ENCODE data around the gene IGFBP5.
A peak's percentile ranks its signal among the peaks of the same experiment; 100 is the strongest.

IGFBP5 gene

GRCh38 chr2:216695401-216695821, at the start of gene IGFBP5:
Gene IGFBP5 (minus strand): TSS chr2:216695549. CDS start chr2:216694775, 774 bp downstream.
- peak; percentile 76 for DNase-seq (ENCODE audit: low read depth)
- peak within 1 kb of the TSS; percentile 61 for H3K4me3 ChIP-seq (ENCODE audit: low read depth, low read length)

GRCh38 chr2:216743781-216744180, 48.4 kb upstream of the IGFBP5 start:
- peak; percentile 25 for DNase-seq (ENCODE audit: low read depth)
- H3K4me3 ChIP-seq (ENCODE audit: low read depth, low read length) = no peak overlapping the region

- no peak overlapping the region for H3K4me3 ChIP-seq (ENCODE audit: low read depth, low read length)
- peak; percentile 35 for DNase-seq (ENCODE audit: low read depth)
Measured at GRCh38 chr2:216742411-216742810, 47.1 kb upstream of the IGFBP5 start.

GRCh38 chr2:216741223-216741593, 45.9 kb upstream of the IGFBP5 start:
- H3K4me3 ChIP-seq (ENCODE audit: low read depth, low read length) = no peak overlapping the region
- no peak for DNase-seq (ENCODE audit: low read depth)

- no peak for DNase-seq (ENCODE audit: low read depth)
- H3K4me3 ChIP-seq (ENCODE audit: low read depth, low read length) = no peak overlapping the region
Measured at GRCh38 chr2:216740557-216741222, 45.3 kb upstream of the IGFBP5 start.

GRCh38 chr2:216739035-216739434, 43.7 kb upstream of the IGFBP5 start:
- H3K4me3 ChIP-seq (ENCODE audit: low read depth, low read length) = no peak overlapping the region
- DNase-seq (ENCODE audit: low read depth) = no peak

- DNase-seq (ENCODE audit: low read depth) = no peak
- no peak overlapping the region for H3K4me3 ChIP-seq (ENCODE audit: low read depth, low read length)
Measured at GRCh38 chr2:216737676-216738075, 42.3 kb upstream of the IGFBP5 start.

- DNase-seq (ENCODE audit: low read depth) = no peak
- H3K4me3 ChIP-seq (ENCODE audit: low read depth, low read length) = no peak overlapping the region
Measured at GRCh38 chr2:216736326-216736725, 41.0 kb upstream of the IGFBP5 start.

- DNase-seq (ENCODE audit: low read depth) = no peak
- no peak overlapping the region for H3K4me3 ChIP-seq (ENCODE audit: low read depth, low read length)
Measured at GRCh38 chr2:216735668-216736067, 40.3 kb upstream of the IGFBP5 start.

GRCh38 chr2:216735086-216735485, 39.7 kb upstream of the IGFBP5 start:
- DNase-seq (ENCODE audit: low read depth) = no peak
- no peak overlapping the region for H3K4me3 ChIP-seq (ENCODE audit: low read depth, low read length)

- no peak for DNase-seq (ENCODE audit: low read depth)
- H3K4me3 ChIP-seq (ENCODE audit: low read depth, low read length) = no peak overlapping the region
Measured at GRCh38 chr2:216733046-216733445, 37.7 kb upstream of the IGFBP5 start.

- DNase-seq (ENCODE audit: low read depth) = no peak
- no peak overlapping the region for H3K4me3 ChIP-seq (ENCODE audit: low read depth, low read length)
Measured at GRCh38 chr2:216732334-216732733, 37.0 kb upstream of the IGFBP5 start.

- H3K4me3 ChIP-seq (ENCODE audit: low read depth, low read length) = no peak overlapping the region
- DNase-seq (ENCODE audit: low read depth) = no peak
Measured at GRCh38 chr2:216731465-216731864, 36.1 kb upstream of the IGFBP5 start.

- no peak overlapping the region for H3K4me3 ChIP-seq (ENCODE audit: low read depth, low read length)
- no peak for DNase-seq (ENCODE audit: low read depth)
Measured at GRCh38 chr2:216730871-216731270, 35.5 kb upstream of the IGFBP5 start.

GRCh38 chr2:216727346-216728122, 32.2 kb upstream of the IGFBP5 start:
- DNase-seq (ENCODE audit: low read depth) = no peak
- no peak overlapping the region for H3K4me3 ChIP-seq (ENCODE audit: low read depth, low read length)

GRCh38 chr2:216724190-216724589, 28.8 kb upstream of the IGFBP5 start:
- no peak overlapping the region for H3K4me3 ChIP-seq (ENCODE audit: low read depth, low read length)
- no peak for DNase-seq (ENCODE audit: low read depth)

GRCh38 chr2:216721141-216721540, 25.8 kb upstream of the IGFBP5 start:
- DNase-seq (ENCODE audit: low read depth) = no peak
- no peak overlapping the region for H3K4me3 ChIP-seq (ENCODE audit: low read depth, low read length)

GRCh38 chr2:216720722-216721121, 25.4 kb upstream of the IGFBP5 start:
- no peak overlapping the region for H3K4me3 ChIP-seq (ENCODE audit: low read depth, low read length)
- no peak for DNase-seq (ENCODE audit: low read depth)

- DNase-seq (ENCODE audit: low read depth) = no peak
- H3K4me3 ChIP-seq (ENCODE audit: low read depth, low read length) = no peak overlapping the region
Measured at GRCh38 chr2:216717907-216718615, 22.7 kb upstream of the IGFBP5 start.

GRCh38 chr2:216717491-216717901, 22.1 kb upstream of the IGFBP5 start:
- no peak for DNase-seq (ENCODE audit: low read depth)
- no peak overlapping the region for H3K4me3 ChIP-seq (ENCODE audit: low read depth, low read length)
